ENCODE data around the gene GTSE1. TPM values are rescaled to one million over a fixed set of nuclear protein-coding genes. Genes with fewer than 3 reads are reported as not detected.

The GTSE1 gene
- total RNA-seq, 2 experiments from 2014 or later = 96.4 to 103 TPM

- Mint-ChIP-seq H3K4me3 (no peak overlapping the region), H3K4me1 (no peaks in the 10 kb centered on the region), H3K27me3 (no peaks in the 10 kb centered on the region), H3K9me3 (no peaks in the 10 kb centered on the region), H3K27ac (no peak overlapping the region), H3K36me3 (ENCODE audit: low read depth) (peaks cover 63% of the 10 kb centered on the region)
- POLR2A ChIA-PET = interaction anchor here (0.7 kb wide), 1 partner anchor 174 kb away, joined by 3 read pairs; no protein-coding TSS in a partner anchor
- DNase-seq = no peak
- CTCF ChIA-PET = interaction anchor here (0.6 to 2.3 kb wide), 5 partner anchors 10 to 173 kb away, joined by 3 to 10 read pairs (median 3); partner anchors contain the start of gene TRMU
Observed at GRCh38 chr22:46326066-46326680, 29.5 kb downstream of the GTSE1 start.

- ChIA-PET CTCF (interaction anchor here (1.4 to 2.3 kb wide), 2 partner anchors 9 to 14 kb away, joined by 3 to 10 read pairs; partner anchors contain the start of gene TRMU), POLR2A (no interaction called here)
- Mint-ChIP-seq H3K9me3 (no peaks in the 10 kb centered on the region), H3K4me3 (no peak overlapping the region), H3K27me3 (no peaks in the 10 kb centered on the region), H3K27ac (no peak overlapping the region), H3K4me1 (no peaks in the 10 kb centered on the region), H3K36me3 (ENCODE audit: low read depth) (peaks cover 56% of the 10 kb centered on the region)
- no peak for DNase-seq
Observed at GRCh38 chr22:46327691-46328465, 31.2 kb downstream of the GTSE1 start.

- Mint-ChIP-seq H3K27me3 (no peaks in the 10 kb centered on the region), H3K9me3 (no peaks in the 10 kb centered on the region), H3K4me3 (no peak overlapping the region), H3K36me3 (ENCODE audit: low read depth) (peaks cover 55% of the 10 kb centered on the region), H3K27ac (no peak overlapping the region), H3K4me1 (no peaks in the 10 kb centered on the region)
- DNase-seq = no peak
- POLR2A ChIA-PET = no interaction called here
- CTCF ChIA-PET = no interaction called here
Observed at GRCh38 chr22:46328797-46329196, 32.1 kb downstream of the GTSE1 start.

GRCh38 chr22:46329616-46330015 lies 32.9 kb downstream of the GTSE1 start:
- H3K36me3 Mint-ChIP-seq (ENCODE audit: low read depth) = peaks cover 47% of the 10 kb centered on the region
- DNase-seq = no peak
- H3K27me3 Mint-ChIP-seq = no peaks in the 10 kb centered on the region
- H3K9me3 Mint-ChIP-seq = no peaks in the 10 kb centered on the region
- peaks cover 2% of the 10 kb centered on the region for H3K4me1 Mint-ChIP-seq
- H3K27ac Mint-ChIP-seq = no peak overlapping the region
- ChIA-PET POLR2A (no interaction called here), CTCF (interaction anchor here (1.0 to 2.0 kb wide), 2 partner anchors 12 to 15 kb away, joined by 3 to 7 read pairs; no protein-coding TSS in a partner anchor)
- no peak overlapping the region for H3K4me3 Mint-ChIP-seq

- Mint-ChIP-seq H3K4me3 (no peak overlapping the region), H3K36me3 (ENCODE audit: low read depth) (peaks cover 42% of the 10 kb centered on the region), H3K9me3 (no peaks in the 10 kb centered on the region), H3K27ac (no peak overlapping the region), H3K27me3 (no peaks in the 10 kb centered on the region), H3K4me1 (peaks cover 6% of the 10 kb centered on the region)
- DNase-seq = no peak
- ChIA-PET CTCF (interaction anchor here (1.0 to 2.0 kb wide), 3 partner anchors 9 to 16 kb away, joined by 3 to 7 read pairs (median 3); no protein-coding TSS in a partner anchor), POLR2A (no interaction called here)
Observed at GRCh38 chr22:46330426-46330825, 33.8 kb downstream of the GTSE1 start.

- POLR2A ChIA-PET = no interaction called here
- DNase-seq = no peak
Observed at GRCh38 chr22:46331496-46331895, 34.8 kb downstream of the GTSE1 start.

GRCh38 chr22:46335201-46336118 lies 38.8 kb downstream of the GTSE1 start, which contains the start of gene TRMU:
Gene TRMU (plus strand): TSS chr22:46335714. CDS start chr22:46335765, 51 bp downstream.
- ChIA-PET CTCF (interaction anchor here (0.7 to 3.1 kb wide), 4 partner anchors 9 to 216 kb away, joined by 3 to 10 read pairs (median 4); no protein-coding TSS in a partner anchor), POLR2A (interaction anchor here (0.6 kb wide), 1 partner anchor 47 kb away, joined by 3 read pairs; no protein-coding TSS in a partner anchor)
- H3K27me3 Mint-ChIP-seq = no peaks in the 10 kb centered on the region
- DNase-seq = peak; percentile 77
- peaks cover 40% of the 10 kb centered on the region for H3K36me3 Mint-ChIP-seq (ENCODE audit: low read depth)
- H3K4me1 Mint-ChIP-seq = peaks cover 35% of the 10 kb centered on the region
- H3K9me3 Mint-ChIP-seq = no peaks in the 10 kb centered on the region
- peak within 1 kb of the TSS; percentile 98 for H3K4me3 Mint-ChIP-seq
- peak within 1 kb of the TSS; percentile 95 for H3K27ac Mint-ChIP-seq

More at GRCh38 chr22:46331496-46331895, 34.8 kb downstream of the GTSE1 start:
- Mint-ChIP-seq H3K27me3 (no peaks in the 10 kb centered on the region), H3K27ac (no peak overlapping the region), H3K4me3 (no peak overlapping the region), H3K9me3 (no peaks in the 10 kb centered on the region), H3K36me3 (ENCODE audit: low read depth) (peaks cover 39% of the 10 kb centered on the region), H3K4me1 (peaks cover 9% of the 10 kb centered on the region)
- CTCF ChIA-PET = interaction anchor here (1.3 kb wide), 1 partner anchor 10 kb away, joined by 3 read pairs; no protein-coding TSS in a partner anchor

GRCh38 chr22:46336119-46337078 lies 39.7 kb downstream of the GTSE1 start:
- CTCF ChIA-PET = interaction anchor here (0.7 to 3.1 kb wide), 3 partner anchors 10 to 92 kb away, joined by 3 to 10 read pairs (median 5); no protein-coding TSS in a partner anchor
- peak; percentile 27 for DNase-seq
- peak overlapping the region; percentile 95 for H3K27ac Mint-ChIP-seq
- H3K9me3 Mint-ChIP-seq = no peaks in the 10 kb centered on the region
- peak overlapping the region; percentile 98 for H3K4me3 Mint-ChIP-seq
- POLR2A ChIA-PET = no interaction called here
- H3K27me3 Mint-ChIP-seq = no peaks in the 10 kb centered on the region
- H3K36me3 Mint-ChIP-seq (ENCODE audit: low read depth) = peaks cover 38% of the 10 kb centered on the region
- peaks cover 35% of the 10 kb centered on the region for H3K4me1 Mint-ChIP-seq

GRCh38 chr22:46337870-46338269 lies 41.2 kb downstream of the GTSE1 start:
- peaks cover 36% of the 10 kb centered on the region for H3K4me1 Mint-ChIP-seq

GRCh38 chr22:46338636-46339035 lies 42.0 kb downstream of the GTSE1 start:
- ChIA-PET CTCF (interaction anchor here (1.9 kb wide), 1 partner anchor 332 kb away, joined by 5 read pairs; no protein-coding TSS in a partner anchor), POLR2A (no interaction called here)
- DNase-seq = no peak
- Mint-ChIP-seq H3K27me3 (no peaks in the 10 kb centered on the region), H3K9me3 (no peaks in the 10 kb centered on the region), H3K4me3 (no peak overlapping the region), H3K4me1 (peaks cover 36% of the 10 kb centered on the region), H3K27ac (no peak overlapping the region), H3K36me3 (ENCODE audit: low read depth) (peaks cover 39% of the 10 kb centered on the region)

More at GRCh38 chr22:46337870-46338269, 41.2 kb downstream of the GTSE1 start:
- peak overlapping the region; percentile 13 for H3K4me3 Mint-ChIP-seq
- POLR2A ChIA-PET = no interaction called here
- CTCF ChIA-PET = interaction anchor here (1.9 to 3.1 kb wide), 2 partner anchors 11 to 332 kb away, joined by 5 to 10 read pairs; no protein-coding TSS in a partner anchor
- H3K27me3 Mint-ChIP-seq = no peaks in the 10 kb centered on the region
- H3K9me3 Mint-ChIP-seq = no peaks in the 10 kb centered on the region
- H3K27ac Mint-ChIP-seq = no peak overlapping the region
- peaks cover 37% of the 10 kb centered on the region for H3K36me3 Mint-ChIP-seq (ENCODE audit: low read depth)
- DNase-seq = no peak

GRCh38 chr22:46339956-46340355 lies 43.3 kb downstream of the GTSE1 start:
- H3K27ac Mint-ChIP-seq = no peak overlapping the region
- peaks cover 44% of the 10 kb centered on the region for H3K36me3 Mint-ChIP-seq (ENCODE audit: low read depth)
- no peaks in the 10 kb centered on the region for H3K9me3 Mint-ChIP-seq
- ChIA-PET POLR2A (no interaction called here), CTCF (interaction anchor here (1.0 to 1.9 kb wide), 3 partner anchors 14 to 334 kb away, joined by 3 to 5 read pairs (median 4); no protein-coding TSS in a partner anchor)
- no peak overlapping the region for H3K4me3 Mint-ChIP-seq
- H3K27me3 Mint-ChIP-seq = no peaks in the 10 kb centered on the region
- no peak for DNase-seq
- peaks cover 33% of the 10 kb centered on the region for H3K4me1 Mint-ChIP-seq

Measured in activated CD4-positive, alpha-beta T cell treated with anti-CD3 and anti-CD28 coated beads, Interleukin-2, amount 10 ng/mL, durations not matched to agents 7 days and 5 days (primary cell).